Gastrocnemius medialis (tissue), 4 donors: ENCODE measurements around the gene CDAN1.

Source experiments
- POLR2A ChIP-seq, 2 donors: fragments of 450-650 bp; IDR thresholded peaks; one replicate each; pipeline ENCODE4 v1.6.1; 2017; ENCODE audit warnings: antibody characterized with exemption in 2 of 2, mild to moderate bottlenecking in 2 of 2, moderate library complexity in 2 of 2
- TF ChIP-seq, protein P1 (sequence below), 5 experiments: fragments of 450-650 bp in 3 of 5; fragments of 200-600 bp in 2 of 5; sonication (generic) in 2 of 5; IDR thresholded peaks in 4 of 5; conservative IDR thresholded peaks in 1 of 5; 1 replicate in 4 of 5; 2 replicates in 1 of 5; pipeline ENCODE4 v1.5.1; 2016 to 2019; ENCODE audit warnings: antibody characterized with exemption in 5 of 5, mild to moderate bottlenecking in 3 of 5, moderate library complexity in 3 of 5

DNA sequence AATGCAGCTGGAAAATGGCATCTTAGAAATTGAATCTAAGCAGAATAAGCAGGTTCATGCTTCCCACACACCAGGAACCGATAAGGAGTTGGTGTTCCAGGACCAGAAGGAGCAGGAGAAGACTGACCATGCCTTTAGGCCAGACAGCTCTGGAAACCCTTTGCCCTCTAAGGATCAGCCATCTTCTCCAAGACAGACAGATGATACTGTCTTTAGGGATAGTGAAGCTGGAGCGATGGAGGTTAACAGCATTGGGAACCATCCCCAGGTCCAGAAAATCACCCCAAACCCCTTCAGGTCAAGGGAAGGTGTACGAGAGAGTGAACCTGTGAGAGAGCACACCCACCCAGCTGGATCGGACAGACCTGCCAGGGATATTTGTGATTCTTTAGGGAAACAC is 49.2 kb downstream of the CDAN1 start:
- TF ChIP-seq, protein P1, sequence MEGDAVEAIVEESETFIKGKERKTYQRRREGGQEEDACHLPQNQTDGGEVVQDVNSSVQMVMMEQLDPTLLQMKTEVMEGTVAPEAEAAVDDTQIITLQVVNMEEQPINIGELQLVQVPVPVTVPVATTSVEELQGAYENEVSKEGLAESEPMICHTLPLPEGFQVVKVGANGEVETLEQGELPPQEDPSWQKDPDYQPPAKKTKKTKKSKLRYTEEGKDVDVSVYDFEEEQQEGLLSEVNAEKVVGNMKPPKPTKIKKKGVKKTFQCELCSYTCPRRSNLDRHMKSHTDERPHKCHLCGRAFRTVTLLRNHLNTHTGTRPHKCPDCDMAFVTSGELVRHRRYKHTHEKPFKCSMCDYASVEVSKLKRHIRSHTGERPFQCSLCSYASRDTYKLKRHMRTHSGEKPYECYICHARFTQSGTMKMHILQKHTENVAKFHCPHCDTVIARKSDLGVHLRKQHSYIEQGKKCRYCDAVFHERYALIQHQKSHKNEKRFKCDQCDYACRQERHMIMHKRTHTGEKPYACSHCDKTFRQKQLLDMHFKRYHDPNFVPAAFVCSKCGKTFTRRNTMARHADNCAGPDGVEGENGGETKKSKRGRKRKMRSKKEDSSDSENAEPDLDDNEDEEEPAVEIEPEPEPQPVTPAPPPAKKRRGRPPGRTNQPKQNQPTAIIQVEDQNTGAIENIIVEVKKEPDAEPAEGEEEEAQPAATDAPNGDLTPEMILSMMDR (IDR thresholded peaks at IDR 0.05 in 4 of 5, conservative IDR thresholded peaks at IDR 0.05 in 1 of 5): no peak
- TF ChIP-seq POLR2A (IDR thresholded peaks at IDR 0.05): no peak
